HG03097 (cell line): ENCODE data around the gene CHSY1.

ENCODE experiments used
- ATAC-seq: cut with Tn5 transposase; IDR thresholded peaks from one replicate; pipeline ENCODE4 v1.9.1; 2021; ENCODE audit not compliant: unreplicated experiment, low FRiP score

CHSY1 gene

DNA sequence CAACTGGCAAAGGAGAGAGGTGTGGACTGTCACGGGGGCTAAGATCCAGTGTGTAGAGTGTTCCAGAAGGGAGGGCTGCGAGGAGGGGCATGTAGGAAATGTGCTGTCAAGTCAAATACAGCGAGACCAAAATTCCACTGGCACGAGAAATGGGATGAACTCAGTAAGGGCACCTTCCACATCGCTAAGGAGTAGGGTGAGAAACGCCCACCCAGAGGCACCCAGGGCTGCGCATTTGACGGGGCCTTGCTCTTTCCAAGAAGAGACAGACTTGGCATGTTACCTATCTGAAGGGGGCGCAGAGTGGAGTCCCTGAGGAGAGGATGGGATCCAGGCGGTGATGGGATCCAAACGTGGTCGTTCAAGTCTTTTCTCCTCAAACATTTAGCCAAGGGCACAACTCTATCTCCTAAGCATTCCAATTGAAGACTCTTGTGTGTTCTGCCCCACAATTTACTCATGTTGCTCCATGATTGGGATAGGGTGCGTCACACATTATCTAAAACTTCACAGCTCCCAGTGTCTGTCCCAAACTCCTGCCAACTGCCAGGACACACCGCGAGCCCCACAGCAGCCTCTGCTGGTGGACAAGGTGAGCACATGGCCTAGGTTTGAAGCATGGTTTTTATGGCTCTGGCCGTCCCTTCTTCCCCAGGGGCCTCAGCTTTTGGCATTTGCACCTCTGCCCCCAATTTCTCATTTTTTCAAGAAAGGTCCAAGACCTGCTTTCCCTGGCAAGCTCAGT is 17.8 kb upstream of the CHSY1 start:
- no peak for ATAC-seq

- ATAC-seq, result no peak
These were observed 15.7 kb upstream of the CHSY1 start for GRCh38 chr15:101267320-101268104.

- ATAC-seq, result no peak
These were observed 14.9 kb upstream of the CHSY1 start for GRCh38 chr15:101266787-101267186.

GRCh38 chr15:101266034-101266433 is 14.2 kb upstream of the CHSY1 start:
- ATAC-seq, result no peak

DNA sequence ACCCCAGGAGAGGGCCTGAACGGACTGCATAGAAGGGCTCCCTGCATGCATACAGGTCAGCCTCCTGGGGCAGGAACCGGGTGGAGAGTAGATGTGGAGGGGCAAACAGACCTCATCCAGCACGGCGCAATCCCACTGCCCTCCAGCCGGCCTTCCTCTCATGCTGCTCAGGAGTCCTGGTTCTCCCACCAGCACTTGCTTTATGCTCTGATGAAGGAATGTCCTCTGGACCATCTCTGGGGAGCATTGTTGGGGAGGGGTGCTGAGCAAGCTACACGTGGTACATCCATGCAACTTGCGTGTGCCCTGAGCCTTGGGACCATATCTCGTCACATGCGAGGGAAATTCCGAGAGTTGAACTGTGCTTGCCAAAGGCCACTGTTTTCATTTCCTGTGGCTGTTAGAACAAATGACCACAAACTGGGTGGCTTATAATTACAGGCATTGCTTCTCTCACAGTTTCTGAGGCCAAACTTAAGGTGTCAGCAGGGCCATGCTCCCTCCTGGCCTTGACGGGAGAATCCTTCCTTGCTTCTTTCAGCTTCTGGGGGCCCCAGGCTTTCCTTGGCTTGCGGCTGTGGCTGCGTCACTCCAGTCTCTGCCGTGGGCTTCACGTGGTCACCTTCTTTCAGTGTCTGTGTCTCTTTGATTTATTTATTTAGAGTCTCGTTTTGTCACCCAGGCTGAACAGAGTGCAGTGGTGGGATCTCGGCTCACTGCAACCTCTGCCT is 13.2 kb upstream of the CHSY1 start:
- ATAC-seq, result no peak

- no peak for ATAC-seq
These were observed 12.2 kb upstream of the CHSY1 start for GRCh38 chr15:101264011-101264410.

- no peak for ATAC-seq
These were observed 10.7 kb upstream of the CHSY1 start for GRCh38 chr15:101262551-101262950.

- ATAC-seq, result no peak
These were observed 6.6 kb upstream of the CHSY1 start for GRCh38 chr15:101258238-101259144.

- ATAC-seq, result no peak
These were observed 4.9 kb upstream of the CHSY1 start for GRCh38 chr15:101256757-101257156.

GRCh38 chr15:101255615-101256241 is 3.9 kb upstream of the CHSY1 start:
- ATAC-seq, result no peak

- no peak for ATAC-seq
These were observed 3.2 kb upstream of the CHSY1 start for GRCh38 chr15:101255051-101255395.

- no peak for ATAC-seq
These were observed 2.6 kb upstream of the CHSY1 start for GRCh38 chr15:101254157-101255050.

DNA sequence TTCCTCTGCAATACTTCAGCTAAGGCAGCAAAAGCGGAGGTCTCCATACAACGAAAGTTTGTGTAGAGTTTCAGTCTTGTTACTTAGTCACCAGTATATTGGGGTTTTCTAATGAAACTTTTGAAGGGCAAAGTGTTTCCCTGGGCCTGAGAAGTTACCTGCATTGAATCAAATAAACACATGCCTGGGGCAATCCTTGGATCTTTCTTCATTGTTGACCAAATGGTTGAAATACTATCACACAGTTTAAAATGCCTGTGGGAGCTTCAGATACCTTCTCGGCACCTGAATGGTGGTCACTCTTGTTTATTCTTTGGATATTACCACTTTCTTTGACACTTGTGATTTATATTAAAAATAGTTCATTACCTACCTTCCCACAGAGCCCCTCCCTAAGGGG is 988 bp upstream of the CHSY1 start:
- ATAC-seq, result no peak

- ATAC-seq, result peak; percentile 23
These were observed 697 bp downstream of the CHSY1 start for GRCh38 chr15:101250873-101251829.

GRCh38 chr15:101250341-101250831 is 1.5 kb downstream of the CHSY1 start:
- ATAC-seq, result no peak

DNA sequence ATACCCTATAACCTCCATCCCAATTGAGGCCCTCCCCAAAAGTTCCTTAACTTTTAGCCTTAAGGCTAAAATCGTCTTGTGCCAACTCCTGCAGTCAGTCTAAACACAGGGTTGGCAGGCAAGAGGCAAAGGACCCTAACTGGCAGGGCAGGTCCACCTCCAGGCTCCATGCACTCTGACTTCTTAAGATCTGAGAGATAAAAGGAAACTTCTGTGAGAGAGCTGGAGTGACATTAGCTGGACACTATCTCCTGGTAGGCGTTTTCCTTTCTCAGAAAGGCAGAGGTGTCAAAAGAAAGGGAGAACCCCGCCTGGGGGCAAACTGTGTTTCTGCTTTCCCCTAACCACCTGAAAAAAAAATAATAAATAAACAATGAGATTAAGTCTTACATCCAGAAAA is 3.6 kb downstream of the CHSY1 start:
- no peak for ATAC-seq

- no peak for ATAC-seq
These were observed 4.8 kb downstream of the CHSY1 start for GRCh38 chr15:101246824-101247745.
